Measurements from ENCODE around the gene RGS12.

GRCh38 chr4:3244747-3245146 lies 48.1 kb upstream of the RGS12 start:
- TF ChIP-seq EZH2 (IDR thresholded peaks at IDR 0.05; ENCODE audit: insufficient read depth, poor library complexity, severe bottlenecking) (no peak), EZH2phosphoT487 (IDR thresholded peaks at IDR 0.05; ENCODE audit: insufficient read depth, low read depth) (no peak)

Data from GM23248 (cell line).